Stimulated activated CD8-positive, alpha-beta memory T cell treated with anti-CD3 and anti-CD28 coated beads, Interleukin-12 subunit alpha, Interleukin-12 subunit beta, amount 100 ng/mL, for 4 hours (primary cell): Measurements from ENCODE around the gene RELA.

Source experiments
- DNase-seq: peaks from one replicate; pipeline ENCODE4 v3.0.0-alpha.2; 2020; ENCODE audit warnings: low read depth

Gene RELA

GRCh38 chr11:65611758-65612603, 50.7 kb downstream of the RELA start:
- no peak for DNase-seq

- no peak for DNase-seq
Observed at GRCh38 chr11:65611028-65611757, 51.5 kb downstream of the RELA start.

- DNase-seq = no peak
Observed at GRCh38 chr11:65610404-65610803, 52.3 kb downstream of the RELA start.

- no peak for DNase-seq
Observed at GRCh38 chr11:65609665-65610064, 53.1 kb downstream of the RELA start.

- no peak for DNase-seq
Observed at GRCh38 chr11:65609229-65609628, 53.5 kb downstream of the RELA start.

GRCh38 chr11:65607614-65608426, 54.9 kb downstream of the RELA start:
- no peak for DNase-seq

- no peak for DNase-seq
Observed at GRCh38 chr11:65606876-65607613, 55.7 kb downstream of the RELA start.

GRCh38 chr11:65604258-65604657, 58.5 kb downstream of the RELA start:
- DNase-seq = no peak
